ENCODE results near the gene SLC25A46.
"Not testable (repeated sequence)": the region's sequence is repeated elsewhere in the genome, so short reads cannot be mapped to it uniquely, and the experiment has no call there.

SLC25A46 gene

DNA sequence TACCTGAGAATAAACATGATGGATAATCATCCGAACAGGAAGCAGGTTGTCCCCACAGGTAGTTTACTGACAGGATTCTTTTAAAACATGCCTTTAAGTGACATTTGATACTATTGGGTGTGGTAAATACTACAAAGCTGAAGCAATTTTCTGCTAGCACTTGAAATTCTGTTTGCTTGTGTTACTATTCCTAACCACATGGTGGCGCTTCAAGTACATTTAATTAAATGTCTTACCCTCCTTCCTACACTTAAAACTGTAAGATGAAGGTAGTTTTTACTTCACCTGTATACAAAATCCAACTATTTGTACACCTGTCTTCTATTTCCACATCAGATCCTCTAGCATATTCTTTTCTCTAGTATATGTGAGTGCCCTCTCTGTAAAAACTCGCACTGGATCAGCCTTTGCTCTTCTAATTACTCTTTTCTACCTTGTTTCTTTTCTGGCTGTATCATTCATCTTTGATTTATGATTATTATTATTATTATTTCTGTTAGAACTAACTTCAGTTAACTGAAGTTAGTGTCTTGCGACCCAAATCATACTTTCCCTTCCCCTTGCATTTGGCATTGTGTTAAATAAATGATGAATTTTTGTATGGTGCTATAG, 18.4 kb downstream of the SLC25A46 start:
- DNase-seq: no peak

DNA sequence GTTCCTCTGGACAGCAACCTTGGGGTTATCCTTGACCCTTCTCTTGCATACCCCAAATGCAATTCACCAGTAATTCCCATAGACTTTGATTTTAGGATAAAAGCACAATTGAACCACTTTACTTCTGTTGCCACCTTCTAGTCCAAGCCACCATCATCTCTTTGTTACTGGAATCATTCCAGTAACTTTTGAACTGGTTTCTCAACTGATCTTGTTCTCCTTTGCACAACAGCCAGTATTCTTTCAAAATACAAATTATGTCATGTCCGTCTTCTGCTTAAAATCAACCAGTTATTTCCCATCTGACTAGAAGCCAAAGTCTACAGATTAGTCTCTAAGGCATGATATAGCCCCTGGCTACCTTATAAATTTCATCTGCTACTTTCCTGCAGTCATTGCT, 21.4 kb downstream of the SLC25A46 start:
- DNase-seq: no peak

DNA sequence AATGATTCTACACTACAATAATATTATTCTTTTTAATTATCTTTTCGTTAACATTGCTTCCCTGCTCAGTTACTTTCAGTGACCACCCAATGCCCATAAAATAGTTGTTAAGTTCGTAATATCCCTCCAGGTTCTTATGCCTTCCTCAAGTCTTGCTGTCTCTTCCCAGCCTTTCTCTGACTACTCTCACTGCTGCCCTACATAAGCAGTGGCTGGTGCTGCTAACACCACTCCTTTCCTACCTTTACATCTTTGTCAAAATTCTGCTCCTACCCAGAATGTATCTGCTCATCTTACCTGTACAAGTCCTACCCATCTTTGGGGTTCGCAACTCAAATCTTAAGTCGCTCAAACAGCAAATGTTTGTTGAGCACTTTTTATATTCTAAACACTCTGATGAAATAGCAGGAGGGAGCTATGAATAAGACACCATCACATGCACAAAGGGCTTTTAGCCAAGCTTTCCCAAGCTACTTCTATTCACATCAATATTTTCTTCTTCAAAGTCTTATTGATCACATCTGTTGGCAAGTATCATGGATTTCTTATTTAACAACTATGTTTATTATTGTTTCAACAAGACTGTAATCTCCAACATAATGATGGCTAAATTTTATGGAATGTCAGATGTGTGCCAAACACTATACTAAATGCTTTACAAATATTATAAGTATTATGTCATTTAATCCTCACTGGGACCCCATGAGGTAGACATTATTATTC, 29.5 kb downstream of the SLC25A46 start:
- no peak for DNase-seq

DNA sequence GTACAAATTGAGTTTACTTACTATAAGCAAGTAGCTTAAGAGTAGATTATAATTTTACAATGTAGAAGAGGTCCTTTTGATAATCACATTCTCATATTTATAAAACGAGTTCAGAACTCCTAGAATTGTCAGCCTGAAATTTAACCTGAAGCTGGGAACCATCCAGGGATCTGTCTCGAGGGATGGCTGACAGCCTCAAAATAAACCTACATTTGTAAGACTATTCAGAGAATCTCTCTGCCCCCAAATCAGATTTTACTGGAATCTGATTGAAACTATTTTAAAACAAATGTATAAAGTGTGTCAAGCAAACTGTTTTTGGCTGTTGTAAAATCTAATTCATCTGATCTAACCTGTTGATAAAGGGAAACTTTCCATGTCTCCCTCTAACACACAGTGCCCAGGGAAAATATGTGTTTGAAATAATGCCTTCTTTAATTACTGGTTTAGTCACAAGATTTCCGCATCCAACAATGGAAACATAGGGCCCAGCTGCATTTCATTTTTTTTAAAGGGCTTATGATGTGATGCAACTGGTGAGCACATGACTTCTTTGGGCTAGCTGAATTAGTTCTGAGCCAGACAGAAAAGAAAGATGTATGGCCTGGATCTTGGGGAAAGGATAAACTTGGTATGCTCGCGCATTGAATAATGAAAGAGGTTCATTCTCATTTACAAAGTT, 30.3 kb downstream of the SLC25A46 start:
- no peak for DNase-seq

DNA sequence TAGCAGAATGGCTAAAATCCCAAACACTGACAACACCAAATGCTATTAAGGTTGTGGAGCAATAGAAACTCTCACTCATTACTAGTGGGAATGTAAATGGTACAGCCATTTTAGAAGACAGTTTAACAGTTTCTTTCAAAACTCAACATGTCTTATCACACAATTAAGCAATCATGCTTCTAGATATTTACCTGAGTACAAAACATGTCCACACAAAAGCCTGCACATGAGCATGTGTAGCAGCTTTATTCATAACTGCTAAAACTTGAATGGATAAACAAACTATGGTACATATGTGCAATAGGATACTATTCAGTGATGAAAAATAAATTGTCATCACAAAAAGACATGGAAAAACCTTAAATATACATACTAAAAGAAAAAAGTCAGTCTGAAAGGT, 31.5 kb downstream of the SLC25A46 start:
- DNase-seq: no peak

DNA sequence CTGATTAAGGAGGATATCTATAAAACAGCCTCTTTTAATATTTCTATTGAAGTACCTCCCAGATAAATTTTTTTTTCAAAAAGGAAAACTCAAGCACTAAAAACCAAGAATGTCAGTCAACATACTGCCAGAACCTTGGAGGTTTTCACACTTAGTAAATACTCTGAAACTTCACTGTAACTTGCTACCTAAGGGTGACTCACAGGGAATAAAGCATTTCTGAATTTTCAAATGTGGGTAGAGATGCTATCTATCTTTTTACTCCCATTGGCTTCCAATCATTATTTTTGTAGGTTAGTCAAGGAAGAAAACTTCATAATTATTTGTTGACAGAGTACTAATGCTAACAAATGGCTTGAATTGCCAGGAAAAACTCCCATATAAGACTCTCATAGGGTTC, 46.1 kb downstream of the SLC25A46 start:
- DNase-seq: no peak

DNA sequence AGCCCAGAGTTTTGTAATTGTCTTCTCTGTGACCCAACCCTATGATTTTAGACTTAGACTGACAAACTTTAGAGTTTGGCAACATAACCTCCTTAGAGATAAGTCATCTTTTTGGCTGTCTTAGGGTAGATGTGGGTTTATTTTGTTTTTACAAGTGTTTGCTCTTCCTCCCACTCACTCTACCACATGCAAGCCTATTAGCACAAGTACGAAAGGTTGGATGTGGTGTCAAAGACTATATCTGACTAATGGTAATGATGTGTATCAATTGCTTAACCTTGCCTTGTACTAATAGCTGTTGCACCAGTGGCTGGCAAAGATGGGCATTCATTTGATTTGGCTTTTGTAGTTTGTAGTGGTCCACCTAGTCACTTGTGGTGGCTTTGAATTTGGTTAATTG, 46.5 kb downstream of the SLC25A46 start:
- DNase-seq: no peak

DNA sequence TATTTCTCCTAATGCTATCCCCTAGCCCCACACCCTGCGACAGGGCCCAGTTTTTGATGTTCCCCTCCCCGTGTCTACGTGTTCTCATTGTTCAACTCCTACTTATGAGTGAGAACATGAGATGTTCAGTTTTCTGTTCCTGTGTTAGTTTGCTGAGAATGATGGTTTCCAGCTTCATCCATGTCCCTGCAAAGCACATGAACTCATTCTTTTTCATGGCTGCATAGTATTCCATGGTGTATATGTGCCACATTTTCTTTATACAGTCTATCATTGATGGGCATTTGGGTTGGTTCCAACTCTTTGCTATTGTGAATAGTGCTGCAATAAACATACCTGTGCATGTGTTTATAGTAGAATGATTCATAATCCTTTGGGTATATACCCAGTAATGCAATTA, 49.2 kb downstream of the SLC25A46 start:
- not testable (repeated sequence) for DNase-seq

DNA sequence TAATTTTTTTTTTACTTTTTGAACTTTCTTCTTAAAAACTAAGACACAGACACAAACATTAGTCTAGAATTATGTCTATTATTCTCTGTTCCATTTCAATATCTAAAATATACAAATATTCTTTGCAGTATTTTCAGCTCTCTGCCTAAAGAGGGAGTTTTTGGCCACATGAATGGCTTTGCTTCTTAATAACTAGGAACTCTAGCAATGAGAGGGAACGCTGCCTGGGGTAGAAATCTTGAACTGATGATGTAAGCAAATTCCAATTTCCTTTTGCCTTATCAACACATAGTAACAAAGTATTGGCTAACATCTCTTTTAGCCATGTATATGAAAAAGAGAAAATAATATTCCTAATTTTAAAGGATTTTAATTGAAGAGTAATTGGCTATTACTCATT, 51.9 kb downstream of the SLC25A46 start:
- no peak for DNase-seq

DNA sequence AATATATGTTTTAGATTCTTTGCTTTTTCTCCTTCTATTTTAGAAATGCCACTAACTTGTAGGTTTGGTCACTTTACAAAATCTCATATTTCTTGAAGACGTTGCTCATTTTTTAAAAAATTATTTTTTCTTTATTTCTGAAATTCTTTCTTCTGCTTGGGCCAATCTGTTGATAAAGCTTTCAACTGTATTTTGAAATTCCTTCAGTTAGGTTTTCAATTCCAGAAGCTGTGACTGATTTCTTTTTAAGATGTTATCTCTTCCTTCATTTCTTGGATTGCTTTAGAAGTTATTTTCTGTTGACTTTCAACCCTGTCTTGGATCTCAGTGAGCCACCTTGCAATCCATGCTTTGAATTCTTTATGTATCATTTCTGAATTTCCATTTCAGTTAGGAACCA, 64.2 kb downstream of the SLC25A46 start:
- no peak for DNase-seq

DNA sequence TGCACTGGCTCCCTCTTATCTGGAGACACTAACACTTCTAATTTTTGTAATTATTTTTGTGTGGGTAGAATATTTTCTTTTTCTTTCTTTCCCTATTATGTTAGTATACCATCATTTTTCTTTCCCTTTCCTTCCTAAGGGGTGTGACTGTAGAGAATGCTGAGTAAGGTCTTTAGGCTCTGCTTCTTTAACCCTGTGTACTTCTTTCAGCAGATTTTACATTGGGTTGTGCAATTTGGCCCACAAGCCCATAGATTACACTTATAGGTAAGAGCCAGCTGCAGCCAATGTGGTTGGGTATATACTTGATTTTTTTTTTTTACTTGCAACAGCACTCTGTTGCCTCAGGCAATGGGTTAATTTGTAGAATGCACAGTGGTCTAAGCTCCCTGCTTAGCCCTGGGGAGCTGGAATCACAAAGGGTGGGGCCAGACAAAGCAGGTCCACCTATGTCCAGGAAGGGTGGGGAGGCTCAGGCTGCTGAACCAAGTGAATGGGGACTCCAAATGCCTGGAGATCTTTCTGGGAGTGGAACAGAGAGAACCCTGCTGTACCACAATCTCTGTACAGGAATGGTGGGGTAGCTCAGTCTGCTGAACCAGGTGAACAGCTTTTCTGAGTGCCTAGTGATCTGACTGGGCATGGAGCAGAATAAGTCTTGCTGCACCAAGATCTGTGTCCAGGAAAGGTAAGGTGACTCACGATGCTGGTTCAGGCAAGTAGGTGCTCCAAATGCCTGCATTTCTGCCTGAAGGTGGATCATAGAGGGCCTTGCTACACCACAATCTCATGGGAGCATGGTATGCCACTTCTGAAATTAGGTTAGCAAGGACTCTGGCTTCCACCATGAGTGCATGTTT, 64.9 kb downstream of the SLC25A46 start:
- no peak for DNase-seq

DNA sequence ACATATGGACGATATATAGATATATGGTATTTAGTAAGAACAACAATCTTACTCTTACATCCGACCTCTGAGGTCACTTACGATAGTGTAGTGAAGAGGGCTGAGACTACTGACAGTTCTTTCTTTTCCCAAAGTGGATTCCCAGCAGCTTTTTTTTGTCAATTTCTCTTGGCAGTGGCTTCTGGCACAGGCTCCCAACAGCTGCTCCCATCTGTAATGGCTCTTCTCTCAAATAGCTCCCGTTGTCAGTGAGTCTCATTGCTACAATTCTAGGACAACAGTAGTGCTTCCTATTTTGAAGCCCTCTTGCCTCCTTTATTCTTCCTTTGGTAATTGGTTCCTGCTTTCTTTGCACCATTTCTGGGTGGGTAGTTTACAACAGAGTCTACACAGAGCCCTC, 68.4 kb downstream of the SLC25A46 start:
- DNase-seq: no peak

DNA sequence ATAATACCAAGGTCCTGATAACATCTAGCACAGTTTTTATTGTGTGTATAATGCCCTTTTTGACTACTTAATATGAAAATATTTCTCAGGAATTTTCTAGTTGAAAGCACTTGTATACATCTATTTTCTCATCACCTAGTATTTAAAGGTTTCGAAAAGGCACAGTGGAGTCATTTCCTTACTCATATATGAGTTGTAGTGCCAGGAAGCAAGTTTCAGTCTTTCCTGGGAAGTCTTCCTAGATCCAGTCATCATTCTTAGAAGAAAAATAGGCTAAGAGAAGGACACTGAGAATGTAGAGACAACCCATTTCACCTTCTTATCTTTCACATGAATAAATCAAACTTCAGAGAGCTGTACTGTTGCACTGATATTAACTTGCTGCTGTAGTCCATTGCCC, 70.2 kb downstream of the SLC25A46 start:
- DNase-seq: no peak

All from activated CD4-positive, alpha-beta T cell treated with anti-CD3 and anti-CD28 coated beads, Interleukin-2, amount 50 U/mL, for 4 hours (primary cell).